Upper lobe of right lung (tissue), 1 donor: ENCODE results near the gene TTC33. TPM values are rescaled to one million over a fixed set of nuclear protein-coding genes. Genes with fewer than 3 reads are reported as not detected.

Experiments
- ATAC-seq: fragments of 200-7000 bp; cut with Tn5 transposase; one replicate; pipeline ENCODE4 v1.9.1; 2020; ENCODE audit warnings: mild to moderate bottlenecking, moderate library complexity
- DNase-seq: peaks from one replicate; pipeline ENCODE4 v3.0.0-alpha.2; 2020
- H3K27ac ChIP-seq: fragments of 200-600 bp; one replicate; pipeline ENCODE4 v1.8.0; 2022
- H3K27me3 ChIP-seq: fragments of 200-600 bp; one replicate; pipeline ENCODE4 v1.8.0; 2022; ENCODE audit warnings: mild to moderate bottlenecking
- H3K36me3 ChIP-seq: fragments of 200-600 bp; one replicate; pipeline ENCODE4 v1.8.0; 2022
- H3K4me1 ChIP-seq: fragments of 200-600 bp; one replicate; pipeline ENCODE4 v1.8.0; 2022
- H3K4me3 ChIP-seq: fragments of 200-600 bp; one replicate; pipeline ENCODE4 v1.8.0; 2022; ENCODE audit warnings: mild to moderate bottlenecking
- H3K9me3 ChIP-seq: fragments of 200-600 bp; one replicate; pipeline ENCODE4 v1.8.0; 2022
- CTCF ChIP-seq: fragments of 200-600 bp; IDR thresholded peaks from one replicate; pipeline ENCODE4 v1.8.0; 2022; ENCODE audit warnings: antibody characterized with exemption
- intact Hi-C: fragments of 100-400 bp; cut with DNase I; formaldehyde crosslinking; loops from one replicate; pipeline ENCODE4 v1.11.0; 2022
- total RNA-seq: library from RNA; stranded (reverse); fragmentation: NEBNext Ultra II Directional; extraction: Animal tissue kit (Norgen Biotek cat#: 25700); gene quantifications from one replicate; pipeline ENCODE4 v1.2.1, GENCODE V29; 2021
- donor health status: DM: no; HTN: yes; CAD: no; lungs with severe emphysema.

Gene TTC33
- total RNA-seq, 1 donor from 2014 or later, result 16.6 TPM

- no peak for ATAC-seq
- intact Hi-C loops, result no loop called here
These were observed 256.8 kb downstream of the TTC33 start for GRCh38 chr5:40499007-40499406.

GRCh38 chr5:40497573-40497972 lies 258.2 kb downstream of the TTC33 start:
- peak; percentile 71 for ATAC-seq

More at GRCh38 chr5:40499007-40499406, 256.8 kb downstream of the TTC33 start:
- Histone ChIP-seq H3K27me3 (no peaks in the 10 kb centered on the region), H3K4me1 (peaks cover 4% of the 10 kb centered on the region), H3K4me3 (no peak overlapping the region), H3K27ac (no peak overlapping the region), H3K9me3 (no peaks in the 10 kb centered on the region), H3K36me3 (no peaks in the 10 kb centered on the region)
- TF ChIP-seq CTCF, result no peak
- DNase-seq, result no peak

GRCh38 chr5:40495237-40495635 lies 260.5 kb downstream of the TTC33 start:
- DNase-seq (no peak), ATAC-seq (peak; percentile 29)
- TF ChIP-seq CTCF, result no peak
- H3K4me1 ChIP-seq, result peaks cover 4% of the 10 kb centered on the region
- H3K9me3 ChIP-seq, result no peaks in the 10 kb centered on the region
- H3K27me3 ChIP-seq, result no peaks in the 10 kb centered on the region
- intact Hi-C loops, result no loop called here
- no peak overlapping the region for H3K27ac ChIP-seq
- H3K36me3 ChIP-seq, result no peaks in the 10 kb centered on the region
- no peak overlapping the region for H3K4me3 ChIP-seq

More at GRCh38 chr5:40497573-40497972, 258.2 kb downstream of the TTC33 start:
- Histone ChIP-seq H3K36me3 (no peaks in the 10 kb centered on the region), H3K4me3 (no peak overlapping the region), H3K4me1 (peaks cover 4% of the 10 kb centered on the region), H3K27me3 (no peaks in the 10 kb centered on the region), H3K9me3 (no peaks in the 10 kb centered on the region), H3K27ac (no peak overlapping the region)
- intact Hi-C loops, result no loop called here
- TF ChIP-seq CTCF, result no peak
- DNase-seq, result no peak

- no peaks in the 10 kb centered on the region for H3K36me3 ChIP-seq
- no peak for DNase-seq
- H3K27ac ChIP-seq, result no peak overlapping the region
- no peak overlapping the region for H3K4me3 ChIP-seq
- peaks cover 4% of the 10 kb centered on the region for H3K4me1 ChIP-seq
- ATAC-seq, result no peak
- TF ChIP-seq CTCF, result no peak
- H3K9me3 ChIP-seq, result no peaks in the 10 kb centered on the region
- no peaks in the 10 kb centered on the region for H3K27me3 ChIP-seq
- intact Hi-C loops, result no loop called here
These were observed 261.0 kb downstream of the TTC33 start for GRCh38 chr5:40494631-40495236.

- ATAC-seq (peak; percentile 45), DNase-seq (no peak)
- intact Hi-C loops, result no loop called here
- H3K9me3 ChIP-seq, result no peaks in the 10 kb centered on the region
- no peak overlapping the region for H3K27ac ChIP-seq
- no peaks in the 10 kb centered on the region for H3K27me3 ChIP-seq
- no peak overlapping the region for H3K4me3 ChIP-seq
- TF ChIP-seq CTCF, result no peak
- no peaks in the 10 kb centered on the region for H3K36me3 ChIP-seq
- H3K4me1 ChIP-seq, result no peaks in the 10 kb centered on the region
These were observed 263.7 kb downstream of the TTC33 start for GRCh38 chr5:40492056-40492455.

- H3K4me1 ChIP-seq, result no peaks in the 10 kb centered on the region
- H3K27ac ChIP-seq, result no peak overlapping the region
- H3K27me3 ChIP-seq, result no peaks in the 10 kb centered on the region
- H3K9me3 ChIP-seq, result no peaks in the 10 kb centered on the region
- DNase-seq (no peak), ATAC-seq (peak; percentile 14)
- H3K4me3 ChIP-seq, result no peak overlapping the region
- TF ChIP-seq CTCF, result no peak
- no peaks in the 10 kb centered on the region for H3K36me3 ChIP-seq
- intact Hi-C loops, result no loop called here
These were observed 264.1 kb downstream of the TTC33 start for GRCh38 chr5:40491644-40492043.
